ENCODE measurements around the gene VEGFB.

The VEGFB gene

GRCh38 chr11:64268025-64268892 lies 33.9 kb downstream of the VEGFB start:
- no peak for FAIRE-seq
- no peak for TF ChIP-seq CTCF (IDR thresholded peaks at IDR 0.05; ENCODE audit: insufficient read depth, missing control alignments)
- DNase-seq (ENCODE audit: insufficient read length, low spot score): no peak

DNA sequence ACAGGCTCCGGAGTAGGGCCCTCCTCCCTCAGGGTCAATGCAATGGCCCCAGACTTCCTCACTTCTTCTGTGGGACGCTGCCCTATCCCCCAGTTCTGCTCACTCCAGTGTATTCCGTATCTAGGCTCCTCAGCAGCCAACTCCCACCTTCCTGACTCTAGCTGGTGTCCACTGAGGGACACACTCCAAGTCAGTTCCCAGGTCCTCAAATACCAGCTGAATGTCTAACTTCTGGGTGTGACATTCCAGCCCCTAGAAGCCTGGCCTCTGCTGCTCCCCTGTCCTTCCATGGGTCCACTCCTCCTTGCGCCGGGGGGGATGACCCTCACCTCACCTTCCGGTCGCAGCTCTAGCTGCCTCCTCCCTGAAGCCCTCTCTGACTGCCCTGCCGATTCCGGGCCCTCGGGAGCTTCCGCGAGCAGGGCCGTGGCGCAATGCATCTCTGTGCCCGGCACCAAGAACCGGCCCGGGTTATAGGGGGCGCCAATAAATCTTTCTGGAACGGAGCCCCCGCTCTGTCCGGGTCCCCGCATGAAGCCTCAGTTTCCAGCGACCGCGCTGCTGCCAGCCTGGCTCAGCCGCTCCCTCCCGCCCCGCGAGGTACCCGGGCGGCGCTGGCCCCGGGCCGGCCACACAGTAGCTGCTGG lies 34.6 kb downstream of the VEGFB start:
- no peak for TF ChIP-seq CTCF (IDR thresholded peaks at IDR 0.05; ENCODE audit: insufficient read depth, missing control alignments)
- DNase-seq (ENCODE audit: insufficient read length, low spot score) (no peak), FAIRE-seq (no peak)

DNA sequence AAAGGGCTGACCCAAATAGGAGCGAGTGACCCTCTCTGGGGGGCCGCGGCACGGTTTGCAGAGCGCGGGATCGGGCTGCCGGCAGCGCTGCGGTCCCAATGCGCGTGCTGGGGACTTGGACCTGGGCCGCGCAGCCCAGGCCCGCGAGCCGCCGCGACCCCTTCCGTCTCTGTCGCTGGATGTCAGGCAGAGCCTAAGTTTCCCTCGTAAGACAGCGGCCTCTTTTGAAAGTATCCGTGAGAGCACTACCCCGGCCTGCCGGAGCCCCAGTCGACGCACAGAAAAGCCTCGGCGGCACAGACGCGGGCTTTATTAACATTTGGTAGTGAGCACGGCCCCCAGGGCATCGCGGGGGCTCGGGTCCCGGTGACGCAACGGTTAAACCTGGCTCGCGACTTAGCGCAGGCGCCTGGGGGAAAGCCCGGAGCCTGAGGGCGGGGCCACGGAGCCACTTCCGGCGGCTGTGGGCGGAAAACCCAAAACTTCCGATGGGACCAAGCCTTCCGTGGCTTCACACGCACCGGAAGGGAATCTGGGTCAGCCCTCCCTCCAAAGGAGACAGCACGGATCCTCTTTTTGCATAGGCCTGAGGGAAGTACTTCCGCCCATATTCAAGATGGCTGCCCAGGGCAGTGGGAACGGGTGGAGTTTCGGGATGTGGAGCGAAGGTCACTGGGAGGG lies 35.3 kb downstream of the VEGFB start:
- no peak for TF ChIP-seq CTCF (IDR thresholded peaks at IDR 0.05; ENCODE audit: insufficient read depth, missing control alignments)
- FAIRE-seq (no peak), DNase-seq (ENCODE audit: insufficient read length, low spot score) (no peak)

GRCh38 chr11:64275031-64275800 lies 40.8 kb downstream of the VEGFB start:
- no peak for TF ChIP-seq CTCF (IDR thresholded peaks at IDR 0.05; ENCODE audit: insufficient read depth, missing control alignments)
- FAIRE-seq (no peak), DNase-seq (ENCODE audit: insufficient read length, low spot score) (no peak)

GRCh38 chr11:64275841-64276240 lies 41.5 kb downstream of the VEGFB start:
- FAIRE-seq (no peak), DNase-seq (ENCODE audit: insufficient read length, low spot score) (no peak)
- no peak for TF ChIP-seq CTCF (IDR thresholded peaks at IDR 0.05; ENCODE audit: insufficient read depth, missing control alignments)

- no peak for FAIRE-seq
- DNase-seq (ENCODE audit: insufficient read length, low spot score): no peak
- no peak for TF ChIP-seq CTCF (IDR thresholded peaks at IDR 0.05; ENCODE audit: insufficient read depth, missing control alignments)
Measured at GRCh38 chr11:64276653-64277431, 42.5 kb downstream of the VEGFB start.
